SK-N-SH treated with all-trans-retinoic acid at 6 μM for 48 hours (cell line): ENCODE measurements around the gene OTOG.

ENCODE experiments used
- CSDC2 ChIP-seq: fragments of 250-450 bp; sonication (Bioruptor Pico); IDR thresholded peaks from 2 replicates; pipeline ENCODE4 v1.5.0; 2020; ENCODE audit warnings: mild to moderate bottlenecking, moderate library complexity
- ESRRG ChIP-seq: fragments of 250-450 bp; sonication (Bioruptor Pico); IDR thresholded peaks from 2 replicates; pipeline ENCODE4 v1.6.1; 2021; ENCODE audit warnings: mild to moderate bottlenecking
- ISL1 ChIP-seq: fragments of 250-450 bp; sonication (Bioruptor Pico); IDR thresholded peaks from 2 replicates; pipeline ENCODE4 v2.1.2; 2022; ENCODE audit warnings: mild to moderate bottlenecking, moderate library complexity
- OSR1 ChIP-seq: fragments of 250-450 bp; sonication (Bioruptor Pico); IDR thresholded peaks from 2 replicates; pipeline ENCODE4 v1.8.0; 2022; ENCODE audit warnings: moderate library complexity, mild to moderate bottlenecking, inconsistent platforms
- RARB ChIP-seq: fragments of 250-450 bp; sonication (Bioruptor Pico); IDR thresholded peaks from 2 replicates; pipeline ENCODE4 v1.8.0; 2021; ENCODE audit warnings: mild to moderate bottlenecking, moderate library complexity
- ZC3H10 ChIP-seq: fragments of 250-450 bp; sonication (Bioruptor Pico); IDR thresholded peaks from 2 replicates; pipeline ENCODE4 v1.5.1; 2021; ENCODE audit warnings: mild to moderate bottlenecking, moderate library complexity
- ZFP3 ChIP-seq: fragments of 250-450 bp; sonication (Bioruptor Pico); IDR thresholded peaks from 2 replicates; pipeline ENCODE4 v1.5.0; 2020; ENCODE audit warnings: mild to moderate bottlenecking, moderate library complexity
- ZNF8 ChIP-seq: fragments of 450-650 bp; formaldehyde crosslinking; IDR thresholded peaks from 2 replicates; pipeline ENCODE4 v1.5.0; 2020; ENCODE audit warnings: mild to moderate bottlenecking, moderate library complexity

GRCh38 chr11:17652556-17652955, 105.5 kb downstream of the OTOG start:
- no peak for TF ChIP-seq CSDC2 (CRISPR knock-in tag)
- TF ChIP-seq ESRRG (CRISPR knock-in tag): no peak
- TF ChIP-seq ZFP3 (CRISPR knock-in tag): no peak
- TF ChIP-seq ISL1 (CRISPR knock-in tag): no peak
- no peak for TF ChIP-seq ZC3H10 (CRISPR knock-in tag)
- no peak for TF ChIP-seq OSR1
- no peak for TF ChIP-seq RARB (CRISPR knock-in tag)
- TF ChIP-seq ZNF8: no peak
